ENCODE measurements around the gene SLC45A1.

Gene SLC45A1

GRCh38 chr1:8356256-8357209, 38.6 kb downstream of the SLC45A1 start:
- no peak for DNase-seq

- no peak for DNase-seq
Measured at GRCh38 chr1:8357329-8358101, 39.6 kb downstream of the SLC45A1 start.

DNA sequence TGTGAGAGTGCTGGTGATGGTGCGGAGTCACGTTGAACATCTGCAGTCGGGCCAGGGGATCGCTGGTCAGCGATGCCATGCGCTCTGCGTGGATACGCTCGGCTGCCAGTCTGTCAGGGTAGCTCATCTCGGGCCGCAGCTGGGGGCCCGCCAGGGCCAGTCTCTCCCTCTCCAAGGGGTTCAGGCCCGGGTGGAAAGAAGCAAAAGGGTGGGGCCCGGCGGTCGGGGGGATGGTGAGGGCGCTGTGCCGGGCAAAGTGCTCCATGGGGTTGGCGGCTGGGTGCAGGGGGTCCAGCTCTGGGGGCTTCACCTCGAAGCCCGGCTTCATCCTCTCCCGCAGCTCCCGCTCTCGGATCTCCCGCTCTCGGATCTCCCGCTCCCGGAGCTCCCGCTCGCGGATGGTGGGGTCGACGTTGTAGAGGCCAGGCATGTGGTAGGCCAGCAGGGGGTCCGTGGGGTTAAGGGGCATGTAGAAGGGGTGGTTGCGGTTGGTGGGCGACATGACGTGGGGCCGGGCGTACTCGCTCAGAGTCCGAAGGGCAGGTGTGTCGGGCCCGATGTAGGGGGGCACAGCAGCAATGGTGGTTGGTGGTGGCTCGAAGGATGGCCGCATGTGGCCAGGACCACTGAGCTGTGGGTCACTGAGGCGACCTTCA, 40.5 kb downstream of the SLC45A1 start:
- DNase-seq, result no peak

GRCh38 chr1:8358897-8359616, 41.1 kb downstream of the SLC45A1 start:
- DNase-seq, result no peak

- DNase-seq, result no peak
Measured at GRCh38 chr1:8359617-8360481, 41.9 kb downstream of the SLC45A1 start.

DNA sequence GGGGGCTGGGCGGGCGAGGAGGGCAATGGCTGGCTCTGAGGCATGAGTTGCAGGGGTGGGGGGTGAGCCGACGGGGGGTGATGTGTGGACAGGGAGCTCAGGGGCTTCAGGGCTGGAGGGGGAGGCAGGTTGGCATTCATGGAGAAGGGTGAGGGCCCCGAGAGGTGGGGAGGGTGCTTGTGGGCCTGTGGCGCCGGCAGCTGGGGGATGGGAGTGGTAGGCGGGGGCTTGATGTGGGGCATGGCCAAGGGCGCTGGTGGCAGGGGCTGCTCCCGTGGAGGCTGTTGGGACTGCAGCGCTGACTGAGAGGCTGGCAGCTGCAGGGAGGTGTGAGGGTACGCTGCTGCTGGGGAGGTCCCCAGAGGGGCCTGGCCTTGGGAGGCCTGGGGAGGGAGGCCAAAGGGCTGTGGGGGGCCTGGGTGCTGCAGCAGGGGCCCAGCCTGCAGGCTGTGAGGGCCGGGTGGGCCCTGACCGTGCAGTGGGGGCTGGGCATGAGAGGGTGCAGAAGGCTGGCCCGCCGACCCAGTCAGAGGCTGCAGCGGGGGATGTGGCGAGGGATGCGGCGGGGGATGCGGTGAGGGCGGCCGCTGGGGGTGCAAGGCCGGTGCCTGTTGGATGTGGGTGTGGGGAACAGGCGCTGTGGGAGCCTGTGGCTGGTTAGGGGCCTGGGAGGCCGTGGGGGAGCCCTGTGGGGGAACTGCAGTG, 42.7 kb downstream of the SLC45A1 start:
- no peak for DNase-seq

DNA sequence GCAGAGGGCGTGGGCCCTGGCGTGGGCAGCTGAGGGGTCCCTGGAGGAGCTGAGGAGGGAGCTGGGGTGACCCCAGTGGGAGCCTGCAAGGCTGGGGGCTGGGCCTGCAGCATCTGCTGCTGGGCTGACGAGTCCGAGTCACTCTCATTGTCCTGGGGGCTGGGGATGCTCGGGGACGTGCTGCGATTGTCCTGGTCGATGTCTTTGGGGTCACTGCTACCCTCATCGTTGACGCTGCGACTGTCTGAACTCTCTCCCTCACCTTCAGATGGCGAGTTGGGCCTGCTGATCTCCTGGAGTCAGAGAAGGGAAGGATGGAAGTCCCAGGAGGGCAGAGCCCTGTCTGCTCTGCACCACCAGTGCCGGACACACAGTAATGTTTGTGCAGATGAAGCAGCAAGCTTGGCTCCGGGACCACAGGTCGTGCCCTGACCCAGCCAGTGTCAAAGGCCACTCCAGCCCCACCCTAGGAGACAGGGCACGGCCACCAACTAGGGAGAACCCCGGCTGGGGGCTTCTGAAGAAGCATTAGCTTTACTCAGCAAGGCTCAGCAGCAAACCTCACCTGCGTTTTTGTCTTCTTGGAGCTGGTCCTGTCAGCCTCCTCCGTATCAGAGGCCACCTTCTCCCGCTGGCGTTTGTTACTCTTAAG, 43.4 kb downstream of the SLC45A1 start:
- DNase-seq, result no peak

- DNase-seq, result no peak
Measured at GRCh38 chr1:8362701-8363101, 44.8 kb downstream of the SLC45A1 start.

- no peak for DNase-seq
Measured at GRCh38 chr1:8363186-8363766, 45.4 kb downstream of the SLC45A1 start.

DNA sequence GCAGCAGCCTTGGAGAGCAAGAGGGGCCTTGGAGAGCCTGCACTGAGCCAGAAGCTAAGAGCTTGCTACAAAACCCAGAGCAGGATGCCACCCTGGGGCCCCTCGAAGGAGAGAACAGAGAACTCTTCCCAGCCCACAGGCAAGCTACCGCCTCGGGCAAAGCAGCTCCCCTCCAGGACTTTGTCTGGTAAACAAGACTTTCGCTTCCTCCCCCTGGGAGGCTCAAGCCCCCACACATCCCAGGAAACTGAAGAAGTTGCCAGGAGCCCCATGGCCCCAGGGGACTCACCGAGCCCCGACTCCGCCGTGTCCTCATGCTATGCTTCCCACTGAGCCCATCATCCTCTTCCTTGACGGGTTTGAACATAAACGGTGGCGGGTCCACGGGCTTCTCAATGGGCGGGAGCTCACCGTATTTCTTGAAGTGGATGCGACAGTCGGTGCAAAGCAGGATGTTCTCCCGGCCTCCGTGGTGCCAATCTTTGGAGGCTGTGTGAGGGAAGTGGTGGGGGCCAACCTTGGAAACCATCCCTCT, 45.9 kb downstream of the SLC45A1 start:
- no peak for DNase-seq

DNA sequence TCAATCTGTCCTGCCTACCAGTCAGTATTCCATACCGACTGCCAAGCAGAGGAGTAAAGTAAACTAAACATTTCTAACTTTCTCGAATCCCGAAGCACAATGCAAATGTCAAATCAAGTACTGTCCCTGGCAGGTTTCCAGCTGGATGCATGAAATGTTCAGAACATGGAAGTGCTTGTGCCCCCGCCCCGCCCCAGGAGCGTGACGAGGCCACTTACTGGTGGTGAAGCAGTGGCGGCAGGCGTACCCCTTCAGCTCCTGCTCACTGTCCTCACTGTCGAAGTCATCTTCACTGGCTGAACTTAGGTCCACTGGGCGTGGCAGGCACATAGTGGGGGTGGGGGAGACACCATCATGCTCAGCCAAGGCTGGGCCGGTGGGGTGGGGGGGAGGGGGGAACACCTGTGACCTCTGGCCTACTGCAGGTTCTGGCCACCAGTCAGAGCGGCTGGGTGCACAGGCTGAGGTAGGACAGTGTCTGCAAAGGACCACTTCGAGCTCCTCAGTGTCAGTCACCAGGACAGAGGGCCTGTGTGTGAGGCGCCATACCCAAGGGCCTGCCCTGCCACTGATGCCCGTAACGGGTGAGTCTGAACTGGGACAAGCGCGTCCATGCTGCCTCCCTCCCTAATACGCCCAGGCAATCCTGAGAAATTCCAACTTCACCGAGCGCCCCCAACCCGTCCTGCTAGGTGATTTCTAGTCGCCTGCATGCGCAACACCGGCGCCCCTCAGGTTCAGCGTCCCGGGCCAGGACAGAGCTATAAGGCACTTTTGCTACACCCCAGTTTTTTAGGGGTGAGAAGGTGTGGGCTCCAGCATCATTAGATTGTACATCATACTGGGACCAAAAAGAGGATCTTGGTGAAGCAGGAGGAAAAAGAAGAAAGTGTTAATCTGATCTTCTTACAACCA, 46.9 kb downstream of the SLC45A1 start:
- DNase-seq, result no peak

GRCh38 chr1:8365661-8366362, 47.9 kb downstream of the SLC45A1 start:
- no peak for DNase-seq

DNA sequence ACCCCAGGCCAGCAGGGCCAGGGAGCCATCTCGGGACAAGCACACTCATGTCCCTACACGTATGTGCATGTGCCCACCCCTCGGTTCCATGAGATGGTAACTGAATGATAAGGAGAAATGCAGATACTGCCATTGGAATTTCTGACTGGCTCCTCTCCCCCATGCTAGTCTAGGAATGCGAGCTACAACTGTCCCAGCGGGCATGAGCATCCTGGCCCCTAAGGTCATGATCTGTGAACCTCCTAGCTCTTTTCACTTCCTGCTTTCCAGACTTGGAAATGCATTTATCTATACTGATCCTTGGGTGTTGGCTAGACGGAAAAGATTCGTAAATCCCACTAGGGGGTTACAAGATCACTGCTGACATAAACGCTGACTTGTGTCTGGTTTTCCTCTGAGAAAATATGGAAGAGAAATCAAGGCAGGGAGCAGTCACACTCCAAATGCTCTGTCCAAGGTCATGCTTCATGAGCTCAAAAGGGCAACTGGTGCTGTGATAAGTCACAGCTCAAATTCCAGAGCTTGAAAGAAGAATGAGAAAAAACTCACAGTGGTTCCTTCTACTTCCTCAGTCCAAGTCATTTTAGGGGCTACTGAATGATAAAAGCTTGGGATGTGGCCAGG, 49.8 kb downstream of the SLC45A1 start:
- no peak for DNase-seq

- no peak for DNase-seq
Measured at GRCh38 chr1:8368956-8369639, 51.2 kb downstream of the SLC45A1 start.

- no peak for DNase-seq
Measured at GRCh38 chr1:8370046-8370881, 52.4 kb downstream of the SLC45A1 start.

- DNase-seq, result no peak
Measured at GRCh38 chr1:8370905-8371315, 53.0 kb downstream of the SLC45A1 start.
